ENCODE results near the gene PSMC3IP.

PSMC3IP gene

DNA sequence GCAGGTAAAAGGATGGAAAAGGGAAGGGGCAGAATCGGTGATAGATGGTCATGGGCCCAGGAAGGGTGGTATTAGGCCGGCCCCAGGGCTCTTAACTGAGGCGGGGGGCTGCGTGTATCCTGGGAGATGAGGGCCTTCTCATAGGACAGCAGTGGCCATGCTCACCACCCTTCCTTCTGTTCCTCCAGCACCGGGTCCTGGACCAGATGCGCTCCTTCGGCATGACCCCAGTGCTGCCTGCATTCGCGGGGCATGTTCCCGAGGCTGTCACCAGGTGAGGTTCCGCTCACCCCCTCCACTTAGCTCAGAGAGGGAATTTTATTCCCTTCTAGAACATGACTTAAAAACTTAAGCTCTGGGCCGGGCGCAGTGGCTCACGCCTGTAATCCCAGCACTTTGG lies 39.0 kb downstream of the PSMC3IP start:
- no peak for DNase-seq (ENCODE audit: low read depth, low spot score)

- no peak for DNase-seq (ENCODE audit: low read depth, low spot score)
These were observed 39.6 kb downstream of the PSMC3IP start for GRCh38 chr17:42537826-42538451.

- no peak for DNase-seq (ENCODE audit: low read depth, low spot score)
These were observed 40.2 kb downstream of the PSMC3IP start for GRCh38 chr17:42537156-42537805.

GRCh38 chr17:42536372-42537155 lies 41.0 kb downstream of the PSMC3IP start:
- DNase-seq (ENCODE audit: low read depth, low spot score): no peak

DNA sequence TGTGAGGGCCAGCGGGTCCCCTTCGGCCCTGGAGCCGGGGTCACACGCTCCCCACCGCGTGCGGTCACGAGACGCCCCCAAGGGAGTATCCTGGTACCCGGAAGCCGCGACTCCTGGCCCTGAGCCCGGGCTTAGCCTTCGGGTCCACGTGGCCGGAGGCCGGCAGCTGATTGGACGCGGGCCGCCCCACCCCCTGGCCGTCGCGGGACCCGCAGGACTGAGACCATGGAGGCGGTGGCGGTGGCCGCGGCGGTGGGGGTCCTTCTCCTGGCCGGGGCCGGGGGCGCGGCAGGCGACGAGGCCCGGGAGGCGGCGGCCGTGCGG lies 41.5 kb downstream of the PSMC3IP start, which contains the start of gene NAGLU:
Gene NAGLU (plus strand): TSS at position 194 of the 324 bp plus-strand sequence. CDS start 32 bp downstream, at position 226.
- no peak for DNase-seq (ENCODE audit: low read depth, low spot score)

DNA sequence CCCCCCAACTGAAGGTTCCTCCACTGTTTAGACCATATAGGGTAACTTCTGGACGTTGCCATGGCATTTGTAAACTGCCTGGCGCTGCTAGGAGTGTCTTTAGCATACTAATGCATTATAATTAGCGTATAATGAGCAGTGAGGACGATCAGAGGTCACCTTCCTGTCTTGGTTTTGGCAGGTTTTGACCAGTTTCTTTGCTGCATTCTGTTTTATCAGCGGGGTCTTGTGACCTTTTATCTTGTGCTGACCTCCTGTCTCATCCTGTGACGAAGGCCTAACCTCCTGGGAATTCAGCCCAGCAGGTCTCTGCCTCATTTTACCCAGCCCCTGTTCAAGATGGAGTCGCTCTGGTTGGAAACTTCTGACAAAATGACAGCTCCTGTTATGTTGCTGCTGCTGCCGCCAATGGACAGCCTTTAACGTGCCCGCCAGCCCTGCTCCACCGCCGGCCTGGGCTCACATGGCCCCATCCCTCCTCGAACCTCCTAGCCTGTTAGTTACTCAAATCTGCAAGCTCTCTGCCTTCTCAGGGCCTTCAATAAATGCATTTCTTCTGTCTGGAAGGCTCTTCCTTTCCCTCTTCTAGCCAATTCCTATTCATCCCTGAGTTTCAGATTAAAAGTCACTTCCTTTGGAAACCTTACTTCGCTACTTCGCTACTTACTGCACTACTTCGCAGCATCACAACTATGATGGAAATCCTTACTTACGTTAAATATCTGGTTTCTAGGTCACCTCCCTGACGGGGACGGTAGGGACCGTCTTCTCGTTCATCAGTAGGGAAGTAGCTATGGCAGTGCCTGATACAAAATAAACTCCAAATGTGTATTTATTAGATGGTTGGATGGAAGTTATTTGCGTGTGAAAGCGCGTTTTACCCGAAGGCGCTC lies 42.1 kb downstream of the PSMC3IP start:
- no peak for DNase-seq (ENCODE audit: low read depth, low spot score)

GRCh38 chr17:42531455-42532354 lies 45.8 kb downstream of the PSMC3IP start:
- DNase-seq (ENCODE audit: low read depth, low spot score): no peak

- no peak for DNase-seq (ENCODE audit: low read depth, low spot score)
These were observed 46.5 kb downstream of the PSMC3IP start for GRCh38 chr17:42530952-42531454.

GRCh38 chr17:42529061-42529460 lies 48.5 kb downstream of the PSMC3IP start:
- DNase-seq (ENCODE audit: low read depth, low spot score): no peak

DNA sequence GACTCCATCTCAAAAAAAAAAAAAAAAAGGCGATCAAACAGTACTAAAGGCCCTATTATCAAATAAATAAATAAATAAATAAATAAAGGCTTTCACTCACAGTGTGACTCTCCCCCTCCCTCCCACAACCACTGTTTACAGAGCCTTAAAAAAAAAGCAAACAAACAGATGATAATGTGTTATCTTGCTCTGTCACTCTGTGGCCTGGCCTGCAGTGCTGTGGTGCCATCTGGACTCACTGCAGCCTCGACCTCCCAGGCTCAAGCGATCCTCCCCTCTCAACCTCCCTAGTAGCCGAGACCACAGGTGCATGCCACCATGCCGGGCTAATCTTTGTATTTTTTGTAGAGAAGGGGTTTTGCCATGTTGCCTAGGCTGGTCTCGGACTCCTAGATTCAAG lies 49.6 kb downstream of the PSMC3IP start:
- no peak for DNase-seq (ENCODE audit: low read depth, low spot score)

GRCh38 chr17:42526031-42526444 lies 51.5 kb downstream of the PSMC3IP start:
- DNase-seq (ENCODE audit: low read depth, low spot score): no peak

DNA sequence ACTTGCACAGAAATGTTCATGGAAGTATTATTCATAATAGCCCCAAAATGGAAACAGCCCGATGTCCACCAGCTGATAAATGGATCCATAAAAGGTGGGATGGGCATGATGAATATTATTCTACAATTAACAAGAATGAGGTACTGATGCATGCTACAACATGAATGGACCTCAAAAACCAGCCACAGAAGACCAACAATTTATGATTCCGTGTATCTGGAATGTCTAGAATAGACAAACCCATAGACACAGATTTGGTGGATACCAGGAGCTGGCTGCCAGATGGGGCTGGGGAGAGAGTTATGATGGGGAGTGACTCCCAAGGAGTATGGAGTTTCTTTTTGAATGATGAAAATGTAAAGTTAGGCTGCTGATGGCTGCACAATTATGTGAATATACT lies 52.3 kb downstream of the PSMC3IP start:
- no peak for DNase-seq (ENCODE audit: low read depth, low spot score)

DNA sequence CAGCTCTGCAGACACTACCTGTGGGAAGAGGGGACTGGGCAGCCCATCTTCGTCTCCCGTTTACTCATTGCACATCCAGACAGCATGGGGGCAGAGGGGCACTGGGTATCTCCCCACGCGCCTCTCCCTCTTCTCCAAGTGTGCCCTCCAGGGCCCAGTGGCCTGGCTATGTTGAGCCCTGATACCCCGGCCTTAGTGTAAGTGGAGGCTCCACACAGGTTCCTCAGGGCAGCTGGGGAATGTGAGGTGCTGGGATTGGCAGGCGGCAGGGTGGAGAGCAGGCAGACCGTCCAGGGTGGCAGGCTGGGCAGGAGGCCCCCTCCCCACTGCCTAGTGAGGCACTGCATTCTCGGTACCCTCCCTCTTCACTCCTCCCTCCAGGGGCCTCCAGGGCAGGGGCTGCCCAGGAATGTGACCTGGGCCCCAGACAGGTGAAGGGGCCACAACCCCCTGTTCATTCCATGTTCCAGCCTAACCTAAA lies 54.7 kb downstream of the PSMC3IP start:
- DNase-seq (ENCODE audit: low read depth, low spot score): no peak

Measured in iPS DF 19.7 (cell line).